PC-9 (cell line): ENCODE measurements around the gene AEN.

Source experiments
- EZH2 ChIP-seq: fragments of 200-600 bp; sonication (generic); IDR thresholded peaks from 2 replicates; pipeline ENCODE4 v1.8.0; 2017; ENCODE audit warnings: antibody characterized with exemption, low read depth
- TF ChIP-seq, protein P1 (sequence below): fragments of 200-600 bp; sonication (generic); conservative IDR thresholded peaks from 2 replicates; pipeline ENCODE4 v1.6.1; 2017; ENCODE audit warnings: mixed run types, antibody characterized with exemption, mild to moderate bottlenecking, moderate library complexity

DNA sequence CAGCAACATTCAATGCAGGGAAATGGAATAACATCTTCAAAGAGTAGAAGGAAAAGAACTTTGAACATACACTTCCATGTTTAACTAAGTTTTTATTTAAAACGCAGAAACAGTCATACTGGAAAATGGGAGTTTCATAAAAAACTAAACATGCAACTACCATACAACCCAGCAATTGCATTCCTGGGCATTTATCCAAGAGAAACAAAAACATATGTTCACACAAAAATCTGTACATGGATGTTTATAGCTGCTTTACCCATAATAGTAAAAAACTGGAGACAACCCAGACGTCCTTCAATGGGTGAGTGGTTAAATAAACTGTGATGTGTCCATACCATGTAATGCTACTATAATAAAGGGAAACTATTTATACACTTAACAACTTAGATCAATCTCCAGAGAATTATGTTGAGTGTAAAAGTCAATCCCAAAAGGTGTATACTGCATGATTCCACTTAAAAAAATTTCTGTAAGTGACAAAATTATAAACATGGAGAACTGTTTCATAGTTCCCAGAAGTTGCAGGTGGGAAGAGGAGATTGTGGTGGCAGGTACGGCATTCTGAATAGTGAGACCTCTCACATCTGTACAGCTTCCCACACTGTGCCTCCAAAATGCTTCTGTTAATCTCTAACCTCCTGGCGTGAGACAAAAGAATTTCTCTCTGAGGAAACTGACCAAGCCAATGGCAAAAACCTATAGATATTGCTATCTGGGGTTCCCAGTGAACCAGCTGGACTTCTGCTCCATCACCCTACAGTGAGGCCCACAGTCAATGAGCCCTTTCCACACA is 40.8 kb downstream of the AEN start:
- no peak for TF ChIP-seq EZH2
- TF ChIP-seq, protein P1, sequence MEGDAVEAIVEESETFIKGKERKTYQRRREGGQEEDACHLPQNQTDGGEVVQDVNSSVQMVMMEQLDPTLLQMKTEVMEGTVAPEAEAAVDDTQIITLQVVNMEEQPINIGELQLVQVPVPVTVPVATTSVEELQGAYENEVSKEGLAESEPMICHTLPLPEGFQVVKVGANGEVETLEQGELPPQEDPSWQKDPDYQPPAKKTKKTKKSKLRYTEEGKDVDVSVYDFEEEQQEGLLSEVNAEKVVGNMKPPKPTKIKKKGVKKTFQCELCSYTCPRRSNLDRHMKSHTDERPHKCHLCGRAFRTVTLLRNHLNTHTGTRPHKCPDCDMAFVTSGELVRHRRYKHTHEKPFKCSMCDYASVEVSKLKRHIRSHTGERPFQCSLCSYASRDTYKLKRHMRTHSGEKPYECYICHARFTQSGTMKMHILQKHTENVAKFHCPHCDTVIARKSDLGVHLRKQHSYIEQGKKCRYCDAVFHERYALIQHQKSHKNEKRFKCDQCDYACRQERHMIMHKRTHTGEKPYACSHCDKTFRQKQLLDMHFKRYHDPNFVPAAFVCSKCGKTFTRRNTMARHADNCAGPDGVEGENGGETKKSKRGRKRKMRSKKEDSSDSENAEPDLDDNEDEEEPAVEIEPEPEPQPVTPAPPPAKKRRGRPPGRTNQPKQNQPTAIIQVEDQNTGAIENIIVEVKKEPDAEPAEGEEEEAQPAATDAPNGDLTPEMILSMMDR: no peak
